ENCODE results near the gene PTRH2.
"Not testable (repeated sequence)": the region's sequence is repeated elsewhere in the genome, so short reads cannot be mapped to it uniquely, and the experiment has no call there.

Gene PTRH2

GRCh38 chr17:59707149-59707970 lies at the start of gene PTRH2, which contains the start of gene VMP1:
TSS of gene PTRH2 (minus strand) at chr17:59707430. CDS start at chr17:59697978, 9,452 bp downstream.
TSS of gene VMP1 (plus strand) at chr17:59707654. CDS start at chr17:59731447, 23,793 bp downstream.
- DNase-seq (ENCODE audit: low read depth), result peak; percentile 76

DNA sequence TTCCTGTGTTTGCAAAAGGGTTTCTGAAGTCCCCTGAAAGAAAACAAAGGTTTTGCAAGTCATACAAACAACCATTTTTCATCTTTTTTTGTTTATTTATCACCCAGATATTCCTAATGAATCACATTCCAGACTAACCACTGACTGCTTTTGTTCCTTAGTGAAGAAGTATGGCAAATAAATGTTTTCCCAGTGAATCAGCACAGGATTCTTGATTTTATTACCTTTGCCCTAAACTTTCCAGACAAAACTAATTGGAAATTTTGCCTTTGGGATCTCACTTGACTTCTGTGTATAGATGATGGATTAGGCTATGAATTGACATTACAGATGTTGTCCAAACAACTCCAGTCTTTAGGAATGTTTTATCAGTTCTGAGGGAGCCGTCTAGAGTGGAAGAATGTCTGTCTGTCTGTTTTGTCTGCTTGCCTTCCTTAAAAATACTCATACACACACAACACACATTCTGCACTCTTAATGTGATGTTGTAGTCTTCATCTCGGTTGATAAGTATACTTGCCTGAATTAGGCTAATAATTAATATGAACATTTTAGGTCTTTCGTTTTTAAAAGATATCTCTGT lies 49.1 kb upstream of the PTRH2 start:
- no peak for DNase-seq (ENCODE audit: low read depth)

DNA sequence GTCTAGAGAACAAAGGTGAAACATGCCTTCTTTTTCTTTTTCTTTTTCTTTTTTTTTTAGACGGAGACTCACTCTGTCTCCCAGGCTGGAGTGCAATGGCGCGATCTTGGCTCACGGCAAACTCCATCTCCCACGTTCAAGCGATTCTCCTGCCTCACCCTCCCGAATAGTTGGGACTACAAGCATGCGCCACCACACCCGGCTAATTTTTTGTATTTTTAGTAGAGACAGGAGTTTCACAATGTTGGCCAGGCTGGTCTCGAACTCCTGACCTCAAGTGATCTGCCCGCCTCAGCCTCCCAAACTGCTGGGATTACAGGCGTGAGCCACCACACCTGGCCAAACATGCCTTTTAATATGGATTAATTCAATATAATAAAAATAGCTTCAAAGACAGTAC lies 47.8 kb upstream of the PTRH2 start:
- not testable (repeated sequence) for DNase-seq (ENCODE audit: low read depth)

GRCh38 chr17:59754552-59754951 lies 47.3 kb upstream of the PTRH2 start:
- no peak for DNase-seq (ENCODE audit: low read depth)

GRCh38 chr17:59753522-59754467 lies 46.6 kb upstream of the PTRH2 start:
- no peak for DNase-seq (ENCODE audit: low read depth)

GRCh38 chr17:59752922-59753321 lies 45.7 kb upstream of the PTRH2 start:
- DNase-seq (ENCODE audit: low read depth), result no peak

GRCh38 chr17:59752446-59752845 lies 45.2 kb upstream of the PTRH2 start:
- DNase-seq (ENCODE audit: low read depth), result no peak

- no peak for DNase-seq (ENCODE audit: low read depth)
Observed at GRCh38 chr17:59751955-59752413, 44.8 kb upstream of the PTRH2 start.

- DNase-seq (ENCODE audit: low read depth), result no peak
Observed at GRCh38 chr17:59748591-59748990, 41.4 kb upstream of the PTRH2 start.

DNA sequence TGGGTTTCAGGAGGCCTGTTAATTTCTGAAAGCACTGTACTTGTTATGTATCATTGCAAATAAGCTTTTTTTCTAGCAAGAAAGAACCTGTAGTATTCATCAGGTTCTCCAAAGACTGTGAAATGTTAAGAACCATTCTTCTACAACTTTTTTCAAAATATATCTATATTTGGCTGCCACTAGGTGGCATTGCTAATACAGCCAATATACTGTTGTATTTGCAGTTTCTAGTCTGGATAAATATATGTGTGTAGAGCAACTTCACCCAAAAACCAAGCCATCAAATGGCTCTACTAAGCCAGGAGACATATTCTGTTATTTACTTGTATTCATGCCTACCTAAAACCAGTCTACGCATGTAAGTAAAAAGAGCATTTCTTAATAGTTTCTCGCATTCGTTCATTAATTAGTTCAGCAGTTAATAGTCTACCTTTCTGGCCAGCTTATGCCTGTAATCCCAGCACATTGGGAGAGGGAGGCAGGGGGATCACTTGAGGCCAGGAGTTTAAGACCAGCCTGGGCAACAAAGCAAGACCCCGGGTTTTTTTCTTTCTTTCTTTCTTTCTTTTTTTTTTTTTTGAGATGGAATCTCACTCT lies 39.7 kb upstream of the PTRH2 start:
- no peak for DNase-seq (ENCODE audit: low read depth)

- DNase-seq (ENCODE audit: low read depth), result no peak
Observed at GRCh38 chr17:59745040-59745439, 37.8 kb upstream of the PTRH2 start.

DNA sequence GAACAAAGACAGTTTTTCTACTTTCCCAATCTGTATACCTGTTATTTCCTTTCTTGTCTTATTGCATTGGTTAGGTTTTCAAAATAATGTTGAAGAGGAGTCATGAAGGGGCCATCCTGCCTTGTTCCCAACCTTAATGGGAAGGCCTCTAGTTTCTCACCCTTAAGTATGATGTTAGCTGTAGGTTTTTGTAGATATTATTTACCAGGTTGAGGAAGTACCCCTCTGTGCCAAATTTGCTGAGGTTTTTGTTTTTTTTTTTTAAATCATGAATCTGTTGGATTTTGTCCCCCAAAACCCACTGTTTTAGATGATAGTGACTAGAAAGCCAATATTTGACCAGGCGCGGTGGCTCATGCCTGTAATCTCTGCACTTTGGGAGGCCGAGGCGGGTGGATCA lies 36.6 kb upstream of the PTRH2 start:
- no peak for DNase-seq (ENCODE audit: low read depth)

- no peak for DNase-seq (ENCODE audit: low read depth)
Observed at GRCh38 chr17:59737324-59737723, 30.1 kb upstream of the PTRH2 start.

DNA sequence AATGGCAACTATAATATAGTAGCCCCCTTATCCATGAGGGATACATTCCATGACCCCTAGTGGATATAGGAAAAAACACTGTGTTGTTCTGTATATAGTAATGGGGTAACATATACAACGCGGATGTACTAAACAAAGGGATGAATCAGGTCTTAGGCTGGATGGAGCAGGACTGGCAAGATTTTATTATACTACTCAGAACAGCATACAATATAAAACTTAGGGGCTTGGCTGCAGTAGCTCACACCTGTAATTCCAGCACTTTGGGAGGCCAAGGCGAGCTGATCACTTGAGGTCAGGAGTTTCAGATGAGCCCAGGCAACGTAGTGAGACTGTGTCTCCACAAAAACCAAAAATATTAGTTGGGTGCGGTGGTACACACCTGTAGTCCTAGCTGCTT lies 27.0 kb upstream of the PTRH2 start:
- no peak for DNase-seq (ENCODE audit: low read depth)

DNA sequence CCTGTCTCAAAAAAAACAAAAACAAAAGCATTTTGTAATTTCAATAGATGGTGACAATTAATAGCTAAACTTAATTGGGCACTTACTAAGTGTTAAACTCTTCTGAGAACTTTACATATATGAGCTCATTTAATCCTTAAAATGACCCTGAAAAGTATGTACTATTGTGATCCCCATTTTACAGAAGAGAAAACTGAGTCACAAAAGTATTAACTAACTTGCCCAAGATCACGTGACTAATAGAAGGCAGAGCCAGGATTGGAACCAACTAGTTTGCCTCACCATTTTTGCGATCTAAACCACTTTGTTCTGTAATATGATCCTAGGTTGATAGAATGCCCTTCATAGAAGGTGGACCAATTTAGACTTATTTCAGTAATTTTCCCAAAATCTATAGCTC lies 26.5 kb upstream of the PTRH2 start:
- no peak for DNase-seq (ENCODE audit: low read depth)

DNA sequence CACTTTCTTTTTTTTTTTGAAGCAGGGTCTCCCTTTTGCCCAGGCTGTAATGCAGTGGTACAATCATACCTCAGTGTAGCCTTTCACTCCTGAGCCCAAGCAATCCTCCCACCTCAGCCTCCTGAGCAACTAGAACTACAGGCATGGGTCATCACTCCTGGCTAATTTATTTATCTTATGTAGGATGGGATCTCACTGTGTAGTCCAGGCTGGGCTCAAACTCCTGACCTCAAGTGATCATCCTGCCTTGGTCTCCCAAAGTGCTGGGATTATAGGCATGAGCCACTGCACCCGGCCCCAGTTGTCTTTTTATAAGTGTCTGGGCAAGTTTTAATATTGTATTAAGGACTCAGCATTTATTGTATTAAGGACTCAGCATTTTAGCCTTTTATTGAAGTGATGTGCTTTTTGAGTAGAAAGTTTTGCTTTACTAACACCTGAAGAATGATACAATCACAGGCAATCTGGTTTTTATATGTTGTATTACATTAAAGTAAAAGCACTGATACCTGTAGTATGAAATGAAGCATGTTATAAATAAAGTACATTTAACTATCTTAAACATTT lies 23.1 kb upstream of the PTRH2 start:
- DNase-seq (ENCODE audit: low read depth), result no peak

DNA sequence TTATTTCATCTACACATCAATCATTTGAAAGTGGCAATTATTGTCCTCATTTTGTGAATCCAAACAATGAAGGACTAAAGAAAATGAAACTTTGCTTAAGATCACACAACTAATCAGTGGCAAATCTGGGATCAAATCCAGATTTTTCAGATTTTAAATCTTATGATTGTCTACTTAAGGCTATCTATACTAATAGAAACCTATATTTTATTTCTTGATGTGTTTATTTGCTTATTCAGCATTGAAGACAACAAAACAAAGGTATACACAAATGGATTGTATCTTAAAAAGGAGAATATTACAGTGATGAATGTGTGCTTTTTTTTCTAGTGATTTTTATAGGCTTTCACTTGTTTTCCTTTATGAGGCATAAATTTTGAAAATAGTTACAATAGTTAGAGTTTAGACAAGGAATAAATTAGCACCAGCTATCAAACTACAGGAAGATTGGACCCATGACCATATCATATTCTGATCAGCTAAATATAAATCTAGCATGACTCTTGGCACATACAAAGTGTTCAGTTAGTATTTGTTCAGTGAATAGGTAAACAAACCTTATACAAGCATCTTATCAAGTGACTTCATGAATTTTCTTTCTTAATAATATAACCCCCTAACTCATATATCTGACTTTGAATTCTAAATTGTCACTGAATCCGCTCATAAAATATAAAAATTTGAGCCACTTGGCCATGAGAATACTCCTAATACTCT lies 20.7 kb upstream of the PTRH2 start:
- no peak for DNase-seq (ENCODE audit: low read depth)

DNA sequence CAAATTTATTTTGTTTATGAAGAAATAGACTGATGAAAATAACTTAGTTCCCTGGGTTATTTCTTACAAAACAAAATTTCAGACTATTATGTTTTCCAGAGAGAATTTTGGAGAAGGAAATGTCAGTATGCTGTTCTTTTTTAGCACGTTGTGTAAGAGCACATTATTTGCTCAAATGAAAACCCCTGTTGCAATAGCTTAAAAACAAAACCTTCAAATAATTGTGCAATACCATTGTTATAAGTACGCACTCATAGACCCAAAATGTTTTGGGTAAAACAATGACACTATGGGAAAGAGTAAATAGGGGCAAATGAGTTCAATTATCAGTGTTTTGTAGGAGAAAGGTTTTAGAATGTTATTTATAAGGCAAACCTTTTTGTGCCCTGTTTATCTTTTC lies 18.5 kb upstream of the PTRH2 start:
- no peak for DNase-seq (ENCODE audit: low read depth)

- DNase-seq (ENCODE audit: low read depth), result no peak
Observed at GRCh38 chr17:59723607-59724006, 16.4 kb upstream of the PTRH2 start.

DNA sequence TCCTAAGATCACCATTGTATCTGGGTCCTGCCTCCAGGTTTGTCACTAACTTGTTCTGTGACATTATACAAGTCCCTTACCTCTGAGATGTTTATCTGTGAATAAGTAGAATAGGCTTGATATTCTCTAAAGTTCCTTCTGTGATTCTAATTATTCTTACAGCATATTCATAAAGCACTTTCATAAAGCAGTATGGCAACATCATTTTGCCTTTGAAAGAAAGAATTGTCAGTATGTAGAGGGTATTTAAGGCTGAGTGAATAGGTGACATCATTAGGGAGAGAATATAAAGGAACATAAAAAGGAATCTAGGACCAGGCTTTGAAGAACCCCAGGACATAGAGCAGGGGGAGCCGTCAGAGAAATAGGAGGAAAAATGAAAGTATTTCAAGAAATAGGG lies 15.8 kb upstream of the PTRH2 start:
- DNase-seq (ENCODE audit: low read depth), result no peak

- no peak for DNase-seq (ENCODE audit: low read depth)
Observed at GRCh38 chr17:59722623-59723022, 15.4 kb upstream of the PTRH2 start.

Measured in stimulated activated CD8-positive, alpha-beta memory T cell treated with anti-CD3 and anti-CD28 coated beads, Interleukin-15, amount 100 ng/mL, for 24 hours (primary cell).